ENCODE results near the gene MOGAT3. TPM values are rescaled to one million over a fixed set of nuclear protein-coding genes. Genes with fewer than 3 reads are reported as not detected.

The MOGAT3 gene
- total and polyA plus RNA-seq, 9 of the 15 experiments (the other 6 are each of a cell fraction or from before 2014, with no cell fraction given) = 0.07 to 0.17 (median 0.13) TPM; not detected in 6

- TF ChIP-seq RBFOX2 (IDR thresholded peaks at IDR 0.05; ENCODE audit: low read depth, low read length) (peak; percentile 31; the same call in 1 of the 2 replicates), NKRF (IDR thresholded peaks at IDR 0.05; ENCODE audit: borderline replicate concordance) (no peak), POLR2G (IDR thresholded peaks at IDR 0.05; ENCODE audit: low read depth, low read length) (peak; percentile 66; the same call in 1 of the 2 replicates)
Observed at GRCh38 chr7:101232141-101232850, 31.5 kb upstream of the MOGAT3 start (continued).

- no peaks in the 10 kb centered on the region for H3K27me3 ChIP-seq (ENCODE audit: control insufficient read depth in 2 of 2, insufficient read depth in 2 of 2, low read length in 2 of 2)
- 77% methylated on average over 7 of the region's 7 CpGs for WGBS (ENCODE audit: insufficient coverage, low coverage, missing lambda C conversion rate)
- no peaks in the 10 kb centered on the region for H3K9me1 ChIP-seq (ENCODE audit: control insufficient read depth, insufficient read depth, low read length)
- peaks cover 19 to 46% of the 10 kb centered on the region in 2 experiments; a peak in 4 of 5 replicates for H3K4me1 ChIP-seq (replicated peaks in 1 of 2; ENCODE audit: control insufficient read depth in 2 of 2, insufficient read depth in 2 of 2, low read length in 2 of 2)
- in situ Hi-C loops (cut with MboI) (no loop called here), intact Hi-C loops (cut with micrococcal nuclease) (no loop called here)
- no peak overlapping the region for H2AFZ ChIP-seq (ENCODE audit: low read depth, low read length)
- no TSS peak for BruUV-seq (replicated peaks)
- H4K20me1 ChIP-seq (replicated peaks; ENCODE audit: control insufficient read depth, insufficient read depth, low read length) = no peaks in the 10 kb centered on the region
- no peak overlapping the region for H3K4me2 ChIP-seq (ENCODE audit: insufficient read depth, low read length)
- H3K9ac ChIP-seq (ENCODE audit: insufficient read depth in 1 of 2, low read depth in 2 of 2, low read length in 2 of 2) = peak overlapping the region in 1 of 2 experiments; percentile 38; a peak in 2 of 4 replicates
- POLR2A ChIA-PET = interaction anchor here (0.6 to 1.2 kb wide), 2 partner anchors 9 to 12 kb away, joined by 3 read pairs; no protein-coding TSS in a partner anchor
- CTCF ChIA-PET (ENCODE audit: low intra/inter-chr PET ratio) = no interaction called here
- no peaks in the 10 kb centered on the region for H3K9me3 ChIP-seq (replicated peaks; ENCODE audit: control insufficient read depth, insufficient read depth, low read depth, low read length)
- no peaks in the 10 kb centered on the region for H3K79me2 ChIP-seq (ENCODE audit: control insufficient read depth, insufficient read depth, low read length)
- H3K36me3 ChIP-seq (ENCODE audit: control insufficient read depth, insufficient read depth, low read length) = peaks cover 12% of the 10 kb centered on the region; the same call in 2 of the 3 replicates
- FAIRE-seq = no peak
- H3K4me3 ChIP-seq = no peak overlapping the region
- H3K27ac ChIP-seq (ENCODE audit: extremely low read depth, low read depth, low read length) = no peak overlapping the region
- DNase-seq (ENCODE audit: extremely low read depth in 1 of 4, low spot score in 3 of 4) = no peak
- no peak for ATAC-seq
- TF ChIP-seq GTF3C2 (IDR thresholded peaks at IDR 0.05; ENCODE audit: borderline replicate concordance, extremely low read depth, insufficient read length) (no peak), MCM5 (IDR thresholded peaks at IDR 0.05; ENCODE audit: low read depth) (no peak), ZNF143 (CRISPR knock-in tag; IDR thresholded peaks at IDR 0.05) (no peak), TBL1XR1 (IDR thresholded peaks at IDR 0.05; ENCODE audit: low read length in 2 of 2) (no peak), MAFF (IDR thresholded peaks at IDR 0.05; ENCODE audit: low read length) (no peak), BCOR (IDR thresholded peaks at IDR 0.05) (no peak), ZNF511 (CRISPR knock-in tag; IDR thresholded peaks at IDR 0.05) (no peak), SOX6 (IDR thresholded peaks at IDR 0.05) (no peak), ZNF3 (CRISPR knock-in tag; IDR thresholded peaks at IDR 0.05) (no peak), RFX1 (IDR thresholded peaks at IDR 0.05) (no peak), ZBTB43 (CRISPR knock-in tag; IDR thresholded peaks at IDR 0.05) (no peak)
Observed at GRCh38 chr7:101231644-101232043, 30.8 kb upstream of the MOGAT3 start.

Measured in K562 (cell line).